ENCODE results near the gene NPLOC4.

Gene NPLOC4

GRCh38 chr17:81513372-81513752 lies 123.5 kb downstream of the NPLOC4 start (continued):
- TF ChIP-seq SP2 (tag by site-specific recombination; IDR thresholded peaks at IDR 0.05) (peak; percentile 30), ZEB2 (tag by site-specific recombination; IDR thresholded peaks at IDR 0.05) (peak; percentile 87)

GRCh38 chr17:81512562-81513371 lies 124.1 kb downstream of the NPLOC4 start, which contains the start of gene ACTG1:
Gene ACTG1 (minus strand): TSS chr17:81512799. CDS start chr17:81512354, 445 bp downstream.
- POLR2A ChIA-PET: interaction anchor here (0.6 to 9.9 kb wide), 29 partner anchors 9 to 355 kb away, joined by 3 to 85 read pairs (median 4); partner anchors contain the start of genes ARL16, BAHCC1, CCDC137 and CEP131
- CTCF ChIA-PET: interaction anchor here (1.1 kb wide), 1 partner anchor 89 kb away, joined by 4 read pairs; no protein-coding TSS in a partner anchor
- TF ChIP-seq SP3 (tag by site-specific recombination; IDR thresholded peaks at IDR 0.05): no peak; the same call in 1 of the 2 replicates
- no peak for TF ChIP-seq SCRT1 (tag by site-specific recombination; IDR thresholded peaks at IDR 0.05; ENCODE audit: borderline replicate concordance)
- peak; percentile 96 for TF ChIP-seq ZIC2 (tag by site-specific recombination; IDR thresholded peaks at IDR 0.05)
- TF ChIP-seq ZNF621 (tag by site-specific recombination; IDR thresholded peaks at IDR 0.05): no peak
- no peak for TF ChIP-seq ZNF146 (tag by site-specific recombination; IDR thresholded peaks at IDR 0.05)
- TF ChIP-seq ZSCAN16 (tag by site-specific recombination; IDR thresholded peaks at IDR 0.05): no peak
- TF ChIP-seq ZNF2 (tag by site-specific recombination; IDR thresholded peaks at IDR 0.05): no peak
- peak; percentile 47; the same call in 1 of the 2 replicates for TF ChIP-seq ZNF76 (tag by site-specific recombination; IDR thresholded peaks at IDR 0.05; ENCODE audit: borderline replicate concordance, low read depth)
- no peak for TF ChIP-seq INSM2 (tag by site-specific recombination; IDR thresholded peaks at IDR 0.05)
- peak; percentile 18; the same call in 1 of the 2 replicates for TF ChIP-seq ZFP69B (tag by site-specific recombination; IDR thresholded peaks at IDR 0.05)
- TF ChIP-seq ZBTB7A (tag by site-specific recombination; IDR thresholded peaks at IDR 0.05; ENCODE audit: low read depth): peak; percentile 10; the same call in 1 of the 2 replicates
- no peak for TF ChIP-seq ZNF394 (tag by site-specific recombination; IDR thresholded peaks at IDR 0.05; ENCODE audit: borderline replicate concordance)
- 0 out of 2 replicates have a peak, but pooled peaks have one; percentile 34 for TF ChIP-seq ZNF785 (tag by site-specific recombination; IDR thresholded peaks at IDR 0.05)
- TF ChIP-seq HOXA7 (CRISPR knock-in tag; IDR thresholded peaks at IDR 0.05; ENCODE audit: borderline replicate concordance): no peak
- TF ChIP-seq ZNF645 (tag by site-specific recombination; IDR thresholded peaks at IDR 0.05): 0 out of 2 replicates have a peak, but pooled peaks have one; percentile 30
- peak; percentile 52 for TF ChIP-seq PBX3 (CRISPR knock-in tag; IDR thresholded peaks at IDR 0.05)
- no peak for TF ChIP-seq ZNF10 (tag by site-specific recombination; IDR thresholded peaks at IDR 0.05)
- 0 out of 2 replicates have a peak, but pooled peaks have one; percentile 9 for TF ChIP-seq KLF8 (tag by site-specific recombination; IDR thresholded peaks at IDR 0.05)
- no peak for TF ChIP-seq ZFP3 (tag by site-specific recombination; IDR thresholded peaks at IDR 0.05; ENCODE audit: low read depth)
- no peak for TF ChIP-seq GFI1B (tag by site-specific recombination; IDR thresholded peaks at IDR 0.05)
- no peak for TF ChIP-seq OSR2 (tag by site-specific recombination; IDR thresholded peaks at IDR 0.05)
- TF ChIP-seq ZNF416 (tag by site-specific recombination; IDR thresholded peaks at IDR 0.05): no peak
- no peak for TF ChIP-seq ZNF114 (tag by site-specific recombination; IDR thresholded peaks at IDR 0.05)
- no peak for TF ChIP-seq ZNF157 (tag by site-specific recombination; IDR thresholded peaks at IDR 0.05)
- peak; percentile 96; the same call in 1 of the 2 replicates for TF ChIP-seq ZBTB10 (tag by site-specific recombination; IDR thresholded peaks at IDR 0.05)
- TF ChIP-seq ZNF654 (tag by site-specific recombination; IDR thresholded peaks at IDR 0.05; ENCODE audit: low read depth): no peak
- peak; percentile 86; the same call in 1 of the 2 replicates for TF ChIP-seq BCL11B (tag by site-specific recombination; IDR thresholded peaks at IDR 0.05; ENCODE audit: low read depth)

More at GRCh38 chr17:81512562-81513371, 124.1 kb downstream of the NPLOC4 start, which contains the start of gene ACTG1:
- peaks cover 17% of the 10 kb centered on the region for H3K4me1 ChIP-seq (ENCODE audit: control insufficient read depth, insufficient read depth, low read length)
- peak within 1 kb of the TSS; percentile 100 for H3K27ac ChIP-seq (ENCODE audit: extremely low read depth, low read depth, low read length)
- no peaks in the 10 kb centered on the region for H3K9me3 ChIP-seq (ENCODE audit: control insufficient read depth, insufficient read depth, low read depth, low read length)
- peak within 1 kb of the TSS; percentile 92 for H3K4me3 ChIP-seq (ENCODE audit: low read depth, low read length)
- peaks cover 18 to 40% of the 10 kb centered on the region in 2 experiments for H3K36me3 ChIP-seq (ENCODE audit: control insufficient read depth in 2 of 2, insufficient read depth in 1 of 2, low read length in 2 of 2)

All from HEK293 (cell line).